ENCODE data around the gene MED9. TPM values are rescaled to one million over a fixed set of nuclear protein-coding genes. Genes with fewer than 3 reads are reported as not detected.
"Not testable (repeated sequence)": the region's sequence is repeated elsewhere in the genome, so short reads cannot be mapped to it uniquely, and the experiment has no call there.

MED9 gene
- total RNA-seq, 1 donor from 2014 or later = 15.3 TPM

- Mint-ChIP-seq H3K36me3 (ENCODE audit: low read depth) (no peaks in the 10 kb centered on the region), H3K9me3 (no peaks in the 10 kb centered on the region), H3K4me1 (no peaks in the 10 kb centered on the region), H3K27ac (no peak overlapping the region), H3K27me3 (peaks cover 1% of the 10 kb centered on the region), H3K4me3 (no peak overlapping the region)
- intact Hi-C loops (cut with micrococcal nuclease) = no loop called here
- DNase-seq = no peak
Measured at GRCh38 chr17:17445925-17446665, 30.7 kb upstream of the MED9 start.

GRCh38 chr17:17446666-17447155, 30.1 kb upstream of the MED9 start:
- Mint-ChIP-seq H3K27me3 (peaks cover 1% of the 10 kb centered on the region), H3K36me3 (ENCODE audit: low read depth) (no peaks in the 10 kb centered on the region), H3K9me3 (no peaks in the 10 kb centered on the region), H3K4me3 (no peak overlapping the region), H3K27ac (no peak overlapping the region), H3K4me1 (no peaks in the 10 kb centered on the region)
- DNase-seq = no peak
- intact Hi-C loops (cut with micrococcal nuclease) = no loop called here

- no peaks in the 10 kb centered on the region for H3K9me3 Mint-ChIP-seq
- intact Hi-C loops (cut with micrococcal nuclease) = no loop called here
- H3K27me3 Mint-ChIP-seq = peaks cover 1% of the 10 kb centered on the region
- H3K27ac Mint-ChIP-seq = no peak overlapping the region
- H3K4me1 Mint-ChIP-seq = no peaks in the 10 kb centered on the region
- H3K4me3 Mint-ChIP-seq = no peak overlapping the region
- H3K36me3 Mint-ChIP-seq (ENCODE audit: low read depth) = no peaks in the 10 kb centered on the region
- DNase-seq = no peak
Measured at GRCh38 chr17:17447264-17447663, 29.5 kb upstream of the MED9 start.

- Mint-ChIP-seq H3K4me1 (no peaks in the 10 kb centered on the region), H3K4me3 (no peak overlapping the region), H3K27me3 (peaks cover 1% of the 10 kb centered on the region), H3K27ac (no peak overlapping the region), H3K9me3 (no peaks in the 10 kb centered on the region), H3K36me3 (ENCODE audit: low read depth) (no peaks in the 10 kb centered on the region)
- intact Hi-C loops (cut with micrococcal nuclease) = no loop called here
- DNase-seq = no peak
Measured at GRCh38 chr17:17448076-17448475, 28.7 kb upstream of the MED9 start.

- intact Hi-C loops (cut with micrococcal nuclease) = no loop called here
- Mint-ChIP-seq H3K4me3 (no peak overlapping the region), H3K4me1 (no peaks in the 10 kb centered on the region), H3K9me3 (no peaks in the 10 kb centered on the region), H3K36me3 (ENCODE audit: low read depth) (no peaks in the 10 kb centered on the region), H3K27me3 (peaks cover 1% of the 10 kb centered on the region), H3K27ac (no peak overlapping the region)
- DNase-seq = no peak
Measured at GRCh38 chr17:17448723-17449122, 28.1 kb upstream of the MED9 start.

- no peaks in the 10 kb centered on the region for H3K9me3 Mint-ChIP-seq
- no peak overlapping the region for H3K27ac Mint-ChIP-seq
- peaks cover 4% of the 10 kb centered on the region for H3K27me3 Mint-ChIP-seq
- no peak overlapping the region for H3K4me3 Mint-ChIP-seq
- DNase-seq = no peak
- H3K4me1 Mint-ChIP-seq = no peaks in the 10 kb centered on the region
- intact Hi-C loops (cut with micrococcal nuclease) = no loop called here
- no peaks in the 10 kb centered on the region for H3K36me3 Mint-ChIP-seq (ENCODE audit: low read depth)
Measured at GRCh38 chr17:17453088-17453487, 23.7 kb upstream of the MED9 start.

- Mint-ChIP-seq H3K27me3 (peaks cover 3% of the 10 kb centered on the region), H3K4me3 (no peak overlapping the region), H3K27ac (no peak overlapping the region), H3K4me1 (no peaks in the 10 kb centered on the region), H3K36me3 (ENCODE audit: low read depth) (no peaks in the 10 kb centered on the region), H3K9me3 (no peaks in the 10 kb centered on the region)
- intact Hi-C loops (cut with micrococcal nuclease) = no loop called here
- no peak for DNase-seq
Measured at GRCh38 chr17:17454276-17454675, 22.5 kb upstream of the MED9 start.

- DNase-seq; H3K4me3 Mint-ChIP-seq; intact Hi-C loops (cut with micrococcal nuclease); H3K27me3 Mint-ChIP-seq; H3K4me1 Mint-ChIP-seq; H3K9me3 Mint-ChIP-seq; H3K36me3 Mint-ChIP-seq (ENCODE audit: low read depth); H3K27ac Mint-ChIP-seq: not testable (repeated sequence)
Measured at GRCh38 chr17:17454700-17455099, 22.1 kb upstream of the MED9 start.

GRCh38 chr17:17455173-17455572, 21.6 kb upstream of the MED9 start:
- no peaks in the 10 kb centered on the region for H3K36me3 Mint-ChIP-seq (ENCODE audit: low read depth)
- intact Hi-C loops (cut with micrococcal nuclease) = no loop called here
- no peak for DNase-seq
- peaks cover 3% of the 10 kb centered on the region for H3K27me3 Mint-ChIP-seq
- peaks cover 5% of the 10 kb centered on the region for H3K9me3 Mint-ChIP-seq
- no peak overlapping the region for H3K27ac Mint-ChIP-seq
- no peaks in the 10 kb centered on the region for H3K4me1 Mint-ChIP-seq
- no peak overlapping the region for H3K4me3 Mint-ChIP-seq

GRCh38 chr17:17456251-17456650, 20.5 kb upstream of the MED9 start:
- intact Hi-C loops (cut with micrococcal nuclease) = no loop called here
- H3K27me3 Mint-ChIP-seq = peaks cover 3% of the 10 kb centered on the region

GRCh38 chr17:17457680-17458079, 19.1 kb upstream of the MED9 start:
- Mint-ChIP-seq H3K4me1 (no peaks in the 10 kb centered on the region), H3K27ac (no peak overlapping the region), H3K36me3 (ENCODE audit: low read depth) (no peaks in the 10 kb centered on the region), H3K27me3 (peaks cover 3% of the 10 kb centered on the region), H3K4me3 (no peak overlapping the region), H3K9me3 (peaks cover 7% of the 10 kb centered on the region)
- intact Hi-C loops (cut with micrococcal nuclease) = no loop called here
- no peak for DNase-seq

More at GRCh38 chr17:17456251-17456650, 20.5 kb upstream of the MED9 start:
- Mint-ChIP-seq H3K9me3 (peaks cover 7% of the 10 kb centered on the region), H3K4me1 (no peaks in the 10 kb centered on the region), H3K27ac (no peak overlapping the region), H3K4me3 (no peak overlapping the region), H3K36me3 (ENCODE audit: low read depth) (no peaks in the 10 kb centered on the region)
- no peak for DNase-seq

- Mint-ChIP-seq H3K27ac (no peak overlapping the region), H3K4me3 (no peak overlapping the region), H3K27me3 (peaks cover 3% of the 10 kb centered on the region), H3K4me1 (no peaks in the 10 kb centered on the region), H3K36me3 (ENCODE audit: low read depth) (no peaks in the 10 kb centered on the region), H3K9me3 (peaks cover 7% of the 10 kb centered on the region)
- DNase-seq = no peak
- intact Hi-C loops (cut with micrococcal nuclease) = no loop called here
Measured at GRCh38 chr17:17460038-17460437, 16.8 kb upstream of the MED9 start.

- H3K27me3 Mint-ChIP-seq = peaks cover 9% of the 10 kb centered on the region
- intact Hi-C loops (cut with micrococcal nuclease) = no loop called here
- no peaks in the 10 kb centered on the region for H3K36me3 Mint-ChIP-seq (ENCODE audit: low read depth)
- no peak overlapping the region for H3K4me3 Mint-ChIP-seq
- no peaks in the 10 kb centered on the region for H3K4me1 Mint-ChIP-seq
- no peak overlapping the region for H3K27ac Mint-ChIP-seq
- peaks cover 7% of the 10 kb centered on the region for H3K9me3 Mint-ChIP-seq
- DNase-seq = no peak
Measured at GRCh38 chr17:17462048-17462824, 14.6 kb upstream of the MED9 start.

- H3K4me3 Mint-ChIP-seq = no peak overlapping the region
Measured at GRCh38 chr17:17463821-17464220, 13.0 kb upstream of the MED9 start.

More at GRCh38 chr17:17463821-17464220, 13.0 kb upstream of the MED9 start:
- peaks cover 7% of the 10 kb centered on the region for H3K9me3 Mint-ChIP-seq
- H3K36me3 Mint-ChIP-seq (ENCODE audit: low read depth) = no peaks in the 10 kb centered on the region
- no peak for DNase-seq
- intact Hi-C loops (cut with micrococcal nuclease) = no loop called here
- no peak overlapping the region for H3K27ac Mint-ChIP-seq
- peaks cover 18% of the 10 kb centered on the region for H3K27me3 Mint-ChIP-seq
- no peaks in the 10 kb centered on the region for H3K4me1 Mint-ChIP-seq
